ENCODE measurements around the gene LTB4R2.

LTB4R2 gene

DNA sequence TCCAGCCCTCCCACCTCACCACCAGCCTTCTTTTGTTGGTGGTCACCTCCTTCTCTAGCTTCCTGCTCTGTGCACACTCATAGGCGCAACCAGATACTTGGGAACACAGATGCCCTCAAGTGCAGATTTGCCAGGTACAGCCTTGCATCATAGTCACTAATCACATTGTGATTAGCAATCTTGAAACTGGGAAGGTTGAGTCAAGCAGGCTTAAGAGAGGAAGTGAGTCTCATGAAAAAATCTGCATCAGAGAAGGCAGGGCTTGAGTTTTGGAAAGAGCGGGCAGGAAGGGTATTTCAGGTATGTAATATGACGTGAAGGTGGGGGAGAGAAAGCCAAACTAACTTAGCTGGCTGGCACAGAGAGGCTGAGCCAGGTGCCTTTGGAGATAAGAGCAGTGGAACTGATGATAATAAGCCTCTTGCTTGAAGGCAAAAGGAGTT lies 35.8 kb upstream of the LTB4R2 start:
- Histone ChIP-seq H3K4me1 (ENCODE audit: insufficient read depth, poor library complexity, severe bottlenecking) (peaks cover 36% of the 10 kb centered on the region), H3K9me3 (ENCODE audit: severe bottlenecking) (no peaks in the 10 kb centered on the region), H3K36me3 (ENCODE audit: low read depth) (peaks cover 15% of the 10 kb centered on the region), H3K27me3 (ENCODE audit: insufficient read depth, poor library complexity, severe bottlenecking) (no peaks in the 10 kb centered on the region), H3K27ac (ENCODE audit: poor library complexity, severe bottlenecking) (peak overlapping the region; percentile 98), H3K4me3 (ENCODE audit: severe bottlenecking) (no peak overlapping the region)
- peak; percentile 76 for ATAC-seq (ENCODE audit: low read depth)
- TF ChIP-seq, protein P1, sequence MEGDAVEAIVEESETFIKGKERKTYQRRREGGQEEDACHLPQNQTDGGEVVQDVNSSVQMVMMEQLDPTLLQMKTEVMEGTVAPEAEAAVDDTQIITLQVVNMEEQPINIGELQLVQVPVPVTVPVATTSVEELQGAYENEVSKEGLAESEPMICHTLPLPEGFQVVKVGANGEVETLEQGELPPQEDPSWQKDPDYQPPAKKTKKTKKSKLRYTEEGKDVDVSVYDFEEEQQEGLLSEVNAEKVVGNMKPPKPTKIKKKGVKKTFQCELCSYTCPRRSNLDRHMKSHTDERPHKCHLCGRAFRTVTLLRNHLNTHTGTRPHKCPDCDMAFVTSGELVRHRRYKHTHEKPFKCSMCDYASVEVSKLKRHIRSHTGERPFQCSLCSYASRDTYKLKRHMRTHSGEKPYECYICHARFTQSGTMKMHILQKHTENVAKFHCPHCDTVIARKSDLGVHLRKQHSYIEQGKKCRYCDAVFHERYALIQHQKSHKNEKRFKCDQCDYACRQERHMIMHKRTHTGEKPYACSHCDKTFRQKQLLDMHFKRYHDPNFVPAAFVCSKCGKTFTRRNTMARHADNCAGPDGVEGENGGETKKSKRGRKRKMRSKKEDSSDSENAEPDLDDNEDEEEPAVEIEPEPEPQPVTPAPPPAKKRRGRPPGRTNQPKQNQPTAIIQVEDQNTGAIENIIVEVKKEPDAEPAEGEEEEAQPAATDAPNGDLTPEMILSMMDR (IDR thresholded peaks at IDR 0.05; ENCODE audit: poor library complexity, severe bottlenecking): no peak
- DNase-seq (ENCODE audit: low spot score): no peak

DNA sequence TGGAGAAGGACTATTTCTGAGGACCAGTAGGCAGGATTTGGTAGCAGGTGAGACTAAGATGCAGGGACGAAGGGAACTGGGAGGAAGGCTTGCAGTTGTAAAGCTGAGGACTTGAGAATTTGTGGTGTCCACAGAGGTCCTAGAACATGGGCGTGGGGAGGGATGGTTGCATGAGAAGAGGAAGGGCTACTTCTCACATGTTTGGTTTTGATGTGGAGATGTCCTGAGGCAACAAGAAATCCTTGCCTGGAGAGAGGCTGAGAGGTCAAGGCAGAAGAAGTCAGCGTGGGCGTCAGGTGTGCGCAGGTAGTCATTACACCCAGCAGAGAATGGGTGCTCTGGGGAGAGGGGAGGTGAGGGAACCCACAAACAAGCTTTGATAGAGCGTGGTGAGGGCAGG lies 32.9 kb upstream of the LTB4R2 start:
- no peak for ATAC-seq (ENCODE audit: low read depth)
- Histone ChIP-seq H3K4me1 (ENCODE audit: insufficient read depth, poor library complexity, severe bottlenecking) (peaks cover 32% of the 10 kb centered on the region), H3K27ac (ENCODE audit: poor library complexity, severe bottlenecking) (no peak overlapping the region)

DNA sequence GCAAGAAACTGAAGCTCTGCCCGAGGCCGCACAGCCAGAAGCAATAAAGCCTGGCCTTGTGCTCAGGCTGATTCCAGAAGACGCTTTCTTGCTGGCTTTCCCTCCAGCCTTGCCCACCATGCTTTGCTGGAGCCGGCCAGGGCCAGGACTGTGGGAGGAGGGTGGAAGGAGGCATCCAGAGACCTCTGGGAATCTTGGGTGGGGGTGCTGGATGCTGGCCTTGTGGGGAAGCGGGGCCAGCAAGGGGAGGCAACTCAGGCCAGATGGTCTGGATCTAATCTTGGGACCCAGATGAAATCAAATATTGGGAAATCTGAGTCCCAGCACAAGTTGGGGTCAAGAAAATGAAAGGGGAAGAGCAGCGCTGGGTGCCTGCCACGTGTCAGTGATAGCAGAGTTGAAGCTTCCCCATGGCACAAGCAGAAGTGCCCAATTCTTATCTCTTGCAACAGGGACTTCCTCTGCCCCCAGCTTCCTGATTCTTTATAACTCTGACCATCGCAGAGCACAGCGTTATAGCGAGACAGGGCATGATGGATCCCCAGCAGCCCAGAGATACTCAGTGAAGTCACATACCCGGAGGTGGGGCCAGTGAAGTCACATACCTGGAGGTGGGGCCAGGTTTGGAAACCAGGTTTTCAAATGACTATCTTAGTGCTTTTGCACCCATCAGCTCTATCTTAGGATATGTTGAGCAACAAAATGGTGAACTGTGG lies 32.2 kb upstream of the LTB4R2 start:
- Histone ChIP-seq H3K27ac (ENCODE audit: poor library complexity, severe bottlenecking) (no peak overlapping the region), H3K36me3 (ENCODE audit: low read depth) (no peaks in the 10 kb centered on the region), H3K27me3 (ENCODE audit: insufficient read depth, poor library complexity, severe bottlenecking) (no peaks in the 10 kb centered on the region), H3K4me1 (ENCODE audit: insufficient read depth, poor library complexity, severe bottlenecking) (peaks cover 25% of the 10 kb centered on the region), H3K9me3 (ENCODE audit: severe bottlenecking) (no peaks in the 10 kb centered on the region), H3K4me3 (ENCODE audit: severe bottlenecking) (no peak overlapping the region)
- DNase-seq (ENCODE audit: low spot score) (no peak), ATAC-seq (ENCODE audit: low read depth) (no peak)
- TF ChIP-seq, protein P1 (IDR thresholded peaks at IDR 0.05; ENCODE audit: poor library complexity, severe bottlenecking): no peak

More for the DNA sequence above, 32.9 kb upstream of the LTB4R2 start:
- H3K36me3 ChIP-seq (ENCODE audit: low read depth): no peaks in the 10 kb centered on the region
- H3K4me3 ChIP-seq (ENCODE audit: severe bottlenecking): no peak overlapping the region
- H3K9me3 ChIP-seq (ENCODE audit: severe bottlenecking): no peaks in the 10 kb centered on the region
- TF ChIP-seq, protein P1 (IDR thresholded peaks at IDR 0.05; ENCODE audit: poor library complexity, severe bottlenecking): no peak
- no peak for DNase-seq (ENCODE audit: low spot score)
- no peaks in the 10 kb centered on the region for H3K27me3 ChIP-seq (ENCODE audit: insufficient read depth, poor library complexity, severe bottlenecking)

DNA sequence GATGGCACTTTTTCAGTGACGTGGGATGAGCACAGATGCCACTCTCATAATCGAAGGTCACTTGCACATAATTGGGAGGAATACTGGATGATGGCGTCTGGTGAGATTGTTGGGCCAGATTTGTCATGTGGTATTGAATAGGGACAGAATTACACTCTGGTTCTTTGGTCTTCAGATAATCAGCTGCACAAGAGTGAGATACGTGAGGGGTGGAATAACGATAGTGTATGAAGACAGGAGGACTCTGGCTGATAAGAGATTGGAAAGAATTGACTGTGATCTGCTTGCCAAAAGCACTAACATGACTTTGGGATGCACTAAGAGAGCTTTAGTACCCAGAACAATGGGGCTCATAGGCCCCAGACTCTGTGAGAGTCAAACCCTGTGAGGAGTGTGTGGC lies 31.5 kb upstream of the LTB4R2 start:
- Histone ChIP-seq H3K4me3 (ENCODE audit: severe bottlenecking) (no peak overlapping the region), H3K4me1 (ENCODE audit: insufficient read depth, poor library complexity, severe bottlenecking) (peaks cover 20% of the 10 kb centered on the region), H3K27me3 (ENCODE audit: insufficient read depth, poor library complexity, severe bottlenecking) (no peaks in the 10 kb centered on the region), H3K27ac (ENCODE audit: poor library complexity, severe bottlenecking) (no peak overlapping the region), H3K36me3 (ENCODE audit: low read depth) (no peaks in the 10 kb centered on the region), H3K9me3 (ENCODE audit: severe bottlenecking) (no peaks in the 10 kb centered on the region)
- ATAC-seq (ENCODE audit: low read depth) (no peak), DNase-seq (ENCODE audit: low spot score) (no peak)
- TF ChIP-seq, protein P1 (IDR thresholded peaks at IDR 0.05; ENCODE audit: poor library complexity, severe bottlenecking): no peak

Data from RWPE2 (cell line).